ENCODE results near the gene ACP3. TPM values are rescaled to one million over a fixed set of nuclear protein-coding genes. Genes with fewer than 3 reads are reported as not detected.

ACP3 gene
- total RNA-seq, 1 experiment from 2014 or later: 14.6 TPM

GRCh38 chr3:132378048-132378762, 61.0 kb downstream of the ACP3 start:
- Histone ChIP-seq H3K27ac (ENCODE audit: low read depth, low read length, poor library complexity, severe bottlenecking) (no peak overlapping the region), H3K9me3 (ENCODE audit: low read depth, low read length, poor library complexity, severe bottlenecking) (no peaks in the 10 kb centered on the region), H3K4me1 (ENCODE audit: insufficient read depth, low read length, poor library complexity, severe bottlenecking) (peaks cover 15% of the 10 kb centered on the region), H3K4me3 (ENCODE audit: low read depth, low read length, poor library complexity, severe bottlenecking) (no peak overlapping the region), H3K27me3 (replicated peaks; ENCODE audit: insufficient read depth, low read depth, low read length, poor library complexity) (no peaks in the 10 kb centered on the region), H3K36me3 (ENCODE audit: insufficient read depth, low read length, poor library complexity, severe bottlenecking) (no peaks in the 10 kb centered on the region)
- no peak for DNase-seq (ENCODE audit: low spot score)
- intact Hi-C loops (cut with micrococcal nuclease; ENCODE audit: unreplicated experiment): no loop called here
- ChIA-PET CTCF (no interaction called here), POLR2A (ENCODE audit: low non-redundant PET) (no interaction called here)
- TF ChIP-seq, protein P1, sequence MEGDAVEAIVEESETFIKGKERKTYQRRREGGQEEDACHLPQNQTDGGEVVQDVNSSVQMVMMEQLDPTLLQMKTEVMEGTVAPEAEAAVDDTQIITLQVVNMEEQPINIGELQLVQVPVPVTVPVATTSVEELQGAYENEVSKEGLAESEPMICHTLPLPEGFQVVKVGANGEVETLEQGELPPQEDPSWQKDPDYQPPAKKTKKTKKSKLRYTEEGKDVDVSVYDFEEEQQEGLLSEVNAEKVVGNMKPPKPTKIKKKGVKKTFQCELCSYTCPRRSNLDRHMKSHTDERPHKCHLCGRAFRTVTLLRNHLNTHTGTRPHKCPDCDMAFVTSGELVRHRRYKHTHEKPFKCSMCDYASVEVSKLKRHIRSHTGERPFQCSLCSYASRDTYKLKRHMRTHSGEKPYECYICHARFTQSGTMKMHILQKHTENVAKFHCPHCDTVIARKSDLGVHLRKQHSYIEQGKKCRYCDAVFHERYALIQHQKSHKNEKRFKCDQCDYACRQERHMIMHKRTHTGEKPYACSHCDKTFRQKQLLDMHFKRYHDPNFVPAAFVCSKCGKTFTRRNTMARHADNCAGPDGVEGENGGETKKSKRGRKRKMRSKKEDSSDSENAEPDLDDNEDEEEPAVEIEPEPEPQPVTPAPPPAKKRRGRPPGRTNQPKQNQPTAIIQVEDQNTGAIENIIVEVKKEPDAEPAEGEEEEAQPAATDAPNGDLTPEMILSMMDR (conservative IDR thresholded peaks at IDR 0.05; ENCODE audit: low read depth, low read length): no peak
- no peak for TF ChIP-seq EZH2 (IDR thresholded peaks at IDR 0.05; ENCODE audit: borderline replicate concordance, low read depth, low read length, poor library complexity, severe bottlenecking)
- no TSS peak for BruUV-seq (replicated peaks)

DNA sequence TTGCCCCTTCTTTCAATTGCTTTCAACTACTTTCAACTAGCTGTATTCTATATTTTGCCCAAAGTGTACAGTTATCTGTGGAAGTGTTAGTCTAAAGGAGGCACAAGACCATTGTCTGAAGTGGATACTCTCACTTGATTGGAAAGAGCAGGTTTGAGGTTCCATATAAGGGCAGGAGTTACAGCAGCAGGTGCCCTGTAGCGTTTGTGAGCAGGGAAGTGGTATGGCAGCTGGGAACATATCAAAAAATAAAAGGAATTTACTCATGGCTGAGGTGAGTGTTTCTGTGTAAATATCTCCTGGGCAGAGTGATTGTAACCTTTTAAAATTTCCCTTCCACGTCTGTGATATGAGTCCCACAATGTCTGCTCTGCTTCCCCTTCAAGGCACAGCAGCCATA, 61.6 kb downstream of the ACP3 start:
- no peaks in the 10 kb centered on the region for H3K36me3 ChIP-seq (ENCODE audit: insufficient read depth, low read length, poor library complexity, severe bottlenecking)
- no peak overlapping the region for H3K4me3 ChIP-seq (ENCODE audit: low read depth, low read length, poor library complexity, severe bottlenecking)
- intact Hi-C loops (cut with micrococcal nuclease; ENCODE audit: unreplicated experiment): no loop called here
- H3K9me3 ChIP-seq (ENCODE audit: low read depth, low read length, poor library complexity, severe bottlenecking): no peaks in the 10 kb centered on the region
- H3K27ac ChIP-seq (ENCODE audit: low read depth, low read length, poor library complexity, severe bottlenecking): no peak overlapping the region
- DNase-seq (ENCODE audit: low spot score): no peak
- H3K27me3 ChIP-seq (replicated peaks; ENCODE audit: insufficient read depth, low read depth, low read length, poor library complexity): no peaks in the 10 kb centered on the region
- BruUV-seq (replicated peaks): no TSS peak
- TF ChIP-seq EZH2 (IDR thresholded peaks at IDR 0.05; ENCODE audit: borderline replicate concordance, low read depth, low read length, poor library complexity, severe bottlenecking): no peak
- TF ChIP-seq, protein P1 (conservative IDR thresholded peaks at IDR 0.05; ENCODE audit: low read depth, low read length): no peak
- ChIA-PET CTCF (no interaction called here), POLR2A (ENCODE audit: low non-redundant PET) (no interaction called here)
- H3K4me1 ChIP-seq (ENCODE audit: insufficient read depth, low read length, poor library complexity, severe bottlenecking): peaks cover 15% of the 10 kb centered on the region

GRCh38 chr3:132380920-132381319, 63.7 kb downstream of the ACP3 start:
- CTCF ChIA-PET: no interaction called here
- POLR2A ChIA-PET (ENCODE audit: low non-redundant PET): no interaction called here

More at GRCh38 chr3:132380920-132381319, 63.7 kb downstream of the ACP3 start:
- no peaks in the 10 kb centered on the region for H3K36me3 ChIP-seq (ENCODE audit: insufficient read depth, low read length, poor library complexity, severe bottlenecking)
- TF ChIP-seq, protein P1 (conservative IDR thresholded peaks at IDR 0.05; ENCODE audit: low read depth, low read length): no peak
- TF ChIP-seq EZH2 (IDR thresholded peaks at IDR 0.05; ENCODE audit: borderline replicate concordance, low read depth, low read length, poor library complexity, severe bottlenecking): no peak
- no peak overlapping the region for H3K4me3 ChIP-seq (ENCODE audit: low read depth, low read length, poor library complexity, severe bottlenecking)
- no peak overlapping the region for H3K27ac ChIP-seq (ENCODE audit: low read depth, low read length, poor library complexity, severe bottlenecking)
- peaks cover 15% of the 10 kb centered on the region for H3K4me1 ChIP-seq (ENCODE audit: insufficient read depth, low read length, poor library complexity, severe bottlenecking)
- H3K27me3 ChIP-seq (replicated peaks; ENCODE audit: insufficient read depth, low read depth, low read length, poor library complexity): no peaks in the 10 kb centered on the region
- no peaks in the 10 kb centered on the region for H3K9me3 ChIP-seq (ENCODE audit: low read depth, low read length, poor library complexity, severe bottlenecking)
- no TSS peak for BruUV-seq (replicated peaks)
- DNase-seq (ENCODE audit: low spot score): peak; percentile 42
- intact Hi-C loops (cut with micrococcal nuclease; ENCODE audit: unreplicated experiment): no loop called here
